ENCODE data around the gene TGFBRAP1.

The TGFBRAP1 gene

GRCh38 chr2:105274046-105274445 lies 55.5 kb downstream of the TGFBRAP1 start:
- Histone ChIP-seq H3K23ac (ENCODE audit: low read length in 2 of 2) (no peak overlapping the region), H3K27ac (ENCODE audit: low read length, poor library complexity, severe bottlenecking) (no peak overlapping the region), H4K8ac (ENCODE audit: low read length) (no peak overlapping the region), H2BK5ac (ENCODE audit: low read depth, low read length, poor library complexity, severe bottlenecking) (no peak overlapping the region), H3K9ac (ENCODE audit: low read length) (no peak overlapping the region), H3K27me3 (ENCODE audit: control insufficient read depth in 1 of 2, insufficient read depth in 1 of 2, low read length in 2 of 2) (no peaks in the 10 kb centered on the region), H3K36me3 (ENCODE audit: control insufficient read depth in 1 of 2, insufficient read depth in 2 of 2, low read depth in 1 of 2, low read length in 2 of 2) (peaks cover 66 to 87% of the 10 kb centered on the region in 2 experiments), H3K4me2 (ENCODE audit: low read length, poor library complexity, severe bottlenecking) (no peak overlapping the region), H2AFZ (ENCODE audit: low read depth, low read length) (no peak overlapping the region), H3K4me1 (ENCODE audit: control insufficient read depth, insufficient read depth, low read depth, low read length) (peaks cover 5% of the 10 kb centered on the region), H2BK15ac (ENCODE audit: low read depth, poor library complexity, severe bottlenecking) (no peak overlapping the region), H2BK120ac (ENCODE audit: low read depth, low read length) (no peak overlapping the region), H4K91ac (ENCODE audit: low read length) (no peak overlapping the region), H3K18ac (ENCODE audit: low read depth in 1 of 2, low read length in 2 of 2) (no peak overlapping the region), H2AK5ac (ENCODE audit: low read length, severe bottlenecking) (no peak overlapping the region), H3K14ac (ENCODE audit: low read length in 2 of 2) (no peak overlapping the region), H3K9me3 (ENCODE audit: control insufficient read depth, low read length) (no peaks in the 10 kb centered on the region), H3K79me1 (replicated peaks; ENCODE audit: low read length, poor library complexity, severe bottlenecking) (peaks cover 54% of the 10 kb centered on the region), H3K4ac (ENCODE audit: low read depth in 1 of 2, low read length in 2 of 2) (no peak overlapping the region), H2BK12ac (ENCODE audit: low read length in 2 of 2) (no peak overlapping the region), H3K4me3 (ENCODE audit: insufficient read depth in 1 of 2, low read depth in 1 of 2, low read length in 2 of 2) (no peak overlapping the region)
- 80% methylated on average over 1 of the region's 4 CpGs for WGBS
- no peak for DNase-seq

DNA sequence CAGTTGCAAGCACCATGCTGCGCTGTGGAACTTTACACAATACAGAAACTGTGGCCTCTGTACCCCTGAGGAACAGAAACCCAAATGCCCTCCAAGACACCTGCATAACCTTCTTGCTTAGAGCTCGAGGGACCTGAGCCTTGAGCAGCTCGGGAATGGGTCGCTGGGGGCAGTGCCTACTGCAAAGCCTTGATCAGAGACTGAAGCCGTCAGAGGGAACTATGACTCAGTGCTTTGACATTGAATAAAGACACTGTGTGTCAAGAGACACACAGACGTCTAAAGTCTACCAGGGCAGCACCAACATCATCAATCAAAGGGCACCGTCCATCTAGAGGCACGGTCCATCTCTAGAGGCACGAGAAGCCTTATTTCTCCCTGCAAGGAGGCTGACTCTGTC lies 57.4 kb downstream of the TGFBRAP1 start:
- Histone ChIP-seq H3K23ac (ENCODE audit: low read length in 2 of 2) (no peak overlapping the region), H3K18ac (ENCODE audit: low read depth in 1 of 2, low read length in 2 of 2) (no peak overlapping the region), H4K8ac (ENCODE audit: low read length) (no peak overlapping the region), H3K79me1 (replicated peaks; ENCODE audit: low read length, poor library complexity, severe bottlenecking) (peaks cover 51% of the 10 kb centered on the region), H2BK5ac (ENCODE audit: low read depth, low read length, poor library complexity, severe bottlenecking) (no peak overlapping the region), H2BK15ac (ENCODE audit: low read depth, poor library complexity, severe bottlenecking) (no peak overlapping the region), H3K9me3 (ENCODE audit: control insufficient read depth, low read length) (no peaks in the 10 kb centered on the region), H2BK120ac (ENCODE audit: low read depth, low read length) (no peak overlapping the region), H3K4me3 (ENCODE audit: insufficient read depth in 1 of 2, low read depth in 1 of 2, low read length in 2 of 2) (no peak overlapping the region), H3K14ac (ENCODE audit: low read length in 2 of 2) (no peak overlapping the region), H3K27me3 (ENCODE audit: control insufficient read depth in 1 of 2, insufficient read depth in 1 of 2, low read length in 2 of 2) (no peaks in the 10 kb centered on the region), H2BK12ac (ENCODE audit: low read length in 2 of 2) (no peak overlapping the region), H3K4ac (ENCODE audit: low read depth in 1 of 2, low read length in 2 of 2) (no peak overlapping the region), H2AFZ (ENCODE audit: low read depth, low read length) (no peak overlapping the region), H3K4me1 (ENCODE audit: control insufficient read depth, insufficient read depth, low read depth, low read length) (no peaks in the 10 kb centered on the region), H3K27ac (ENCODE audit: low read length, poor library complexity, severe bottlenecking) (no peak overlapping the region), H2AK5ac (ENCODE audit: low read length, severe bottlenecking) (no peak overlapping the region), H3K4me2 (ENCODE audit: low read length, poor library complexity, severe bottlenecking) (no peak overlapping the region), H3K36me3 (ENCODE audit: control insufficient read depth in 1 of 2, insufficient read depth in 2 of 2, low read depth in 1 of 2, low read length in 2 of 2) (peaks cover 64 to 88% of the 10 kb centered on the region in 2 experiments), H3K9ac (ENCODE audit: low read length) (no peak overlapping the region), H4K91ac (ENCODE audit: low read length) (no peak overlapping the region)
- WGBS = 85% methylated on average over 9 of the region's 9 CpGs
- no peak for DNase-seq

DNA sequence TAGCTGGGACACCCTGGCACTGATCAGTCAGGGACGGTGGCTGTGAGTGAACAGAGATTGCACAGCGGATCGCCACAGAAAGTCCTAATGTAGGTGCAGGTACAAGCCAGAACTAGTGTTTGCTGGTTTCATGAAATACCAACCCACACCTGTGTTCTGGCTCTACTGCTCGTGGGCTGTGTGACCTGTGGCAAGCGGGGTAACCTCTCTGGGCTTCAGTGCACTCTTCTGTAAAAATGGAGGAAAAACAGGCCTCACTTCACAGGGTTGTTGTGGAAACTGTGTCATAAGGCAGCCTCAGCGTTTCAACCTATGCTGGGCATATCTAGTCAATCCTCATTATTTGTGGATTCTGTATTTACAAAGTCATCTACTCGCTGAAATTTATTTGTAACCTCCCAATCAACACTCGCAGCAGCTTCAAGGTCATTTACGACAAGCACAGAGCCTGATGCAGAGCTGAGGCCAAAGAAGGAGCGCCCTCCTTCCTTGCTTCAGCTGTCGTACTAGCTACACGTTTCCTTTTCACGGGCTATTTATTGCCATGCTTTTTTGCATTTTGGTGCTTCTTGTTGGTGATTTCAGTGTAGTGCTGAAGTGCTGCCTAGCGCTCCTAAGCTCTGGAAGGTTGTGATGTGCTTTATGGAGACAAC lies 58.0 kb downstream of the TGFBRAP1 start:
- H4K8ac ChIP-seq (ENCODE audit: low read length) = no peak overlapping the region
- H3K18ac ChIP-seq (ENCODE audit: low read depth in 1 of 2, low read length in 2 of 2) = no peak overlapping the region
- peaks cover 66 to 88% of the 10 kb centered on the region in 2 experiments for H3K36me3 ChIP-seq (ENCODE audit: control insufficient read depth in 1 of 2, insufficient read depth in 2 of 2, low read depth in 1 of 2, low read length in 2 of 2)
- no peak overlapping the region for H2BK15ac ChIP-seq (ENCODE audit: low read depth, poor library complexity, severe bottlenecking)
- no peak overlapping the region for H2BK120ac ChIP-seq (ENCODE audit: low read depth, low read length)
- no peak overlapping the region for H3K27ac ChIP-seq (ENCODE audit: low read length, poor library complexity, severe bottlenecking)
- H2BK12ac ChIP-seq (ENCODE audit: low read length in 2 of 2) = no peak overlapping the region
- H2AFZ ChIP-seq (ENCODE audit: low read depth, low read length) = no peak overlapping the region
- peaks cover 50% of the 10 kb centered on the region for H3K79me1 ChIP-seq (replicated peaks; ENCODE audit: low read length, poor library complexity, severe bottlenecking)
- no peaks in the 10 kb centered on the region for H3K27me3 ChIP-seq (ENCODE audit: control insufficient read depth in 1 of 2, insufficient read depth in 1 of 2, low read length in 2 of 2)
- no peak overlapping the region for H2BK5ac ChIP-seq (ENCODE audit: low read depth, low read length, poor library complexity, severe bottlenecking)
- no peak overlapping the region for H3K4me2 ChIP-seq (ENCODE audit: low read length, poor library complexity, severe bottlenecking)
- 98% methylated on average over 13 of the region's 14 CpGs for WGBS
- no peak overlapping the region for H2AK5ac ChIP-seq (ENCODE audit: low read length, severe bottlenecking)
- DNase-seq = no peak
- H4K91ac ChIP-seq (ENCODE audit: low read length) = no peak overlapping the region
- H3K9me3 ChIP-seq (ENCODE audit: control insufficient read depth, low read length) = no peaks in the 10 kb centered on the region
- H3K4me1 ChIP-seq (ENCODE audit: control insufficient read depth, insufficient read depth, low read depth, low read length) = no peaks in the 10 kb centered on the region
- no peak overlapping the region for H3K9ac ChIP-seq (ENCODE audit: low read length)
- H3K14ac ChIP-seq (ENCODE audit: low read length in 2 of 2) = no peak overlapping the region
- no peak overlapping the region for H3K23ac ChIP-seq (ENCODE audit: low read length in 2 of 2)
- no peak overlapping the region for H3K4ac ChIP-seq (ENCODE audit: low read depth in 1 of 2, low read length in 2 of 2)
- H3K4me3 ChIP-seq (ENCODE audit: insufficient read depth in 1 of 2, low read depth in 1 of 2, low read length in 2 of 2) = no peak overlapping the region

DNA sequence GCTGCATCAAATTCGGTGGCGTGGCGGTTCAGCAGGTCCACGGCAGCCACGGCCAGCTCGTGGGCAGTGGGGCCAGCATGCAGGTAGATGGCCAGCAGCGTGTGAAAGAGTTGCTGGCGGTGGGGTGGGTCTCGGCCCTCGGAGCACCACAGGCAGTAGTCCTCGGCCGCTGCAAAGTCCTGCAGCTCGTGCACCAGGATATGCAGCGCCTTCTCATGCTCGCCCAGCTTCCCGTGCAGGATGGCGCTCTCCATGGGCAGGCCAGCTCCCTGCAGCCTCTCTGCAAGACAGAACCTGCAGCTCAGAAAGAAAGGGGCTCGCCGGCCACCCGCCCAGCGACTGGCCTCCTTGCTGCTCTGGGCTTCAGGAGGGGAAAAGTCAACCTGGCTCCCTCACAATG lies 60.1 kb downstream of the TGFBRAP1 start:
- DNase-seq = no peak
- Histone ChIP-seq H2AK5ac (ENCODE audit: low read length, severe bottlenecking) (no peak overlapping the region), H4K91ac (ENCODE audit: low read length) (peak overlapping the region; percentile 11)

More for the DNA sequence above, 60.1 kb downstream of the TGFBRAP1 start:
- Histone ChIP-seq H2BK120ac (ENCODE audit: low read depth, low read length) (no peak overlapping the region), H3K4me3 (ENCODE audit: insufficient read depth in 1 of 2, low read depth in 1 of 2, low read length in 2 of 2) (no peak overlapping the region), H3K4ac (ENCODE audit: low read depth in 1 of 2, low read length in 2 of 2) (no peak overlapping the region), H3K9me3 (ENCODE audit: control insufficient read depth, low read length) (no peaks in the 10 kb centered on the region), H3K4me2 (ENCODE audit: low read length, poor library complexity, severe bottlenecking) (no peak overlapping the region), H2BK12ac (ENCODE audit: low read length in 2 of 2) (no peak overlapping the region), H3K18ac (ENCODE audit: low read depth in 1 of 2, low read length in 2 of 2) (no peak overlapping the region), H2BK5ac (ENCODE audit: low read depth, low read length, poor library complexity, severe bottlenecking) (no peak overlapping the region), H4K8ac (ENCODE audit: low read length) (no peak overlapping the region), H3K36me3 (ENCODE audit: control insufficient read depth in 1 of 2, insufficient read depth in 2 of 2, low read depth in 1 of 2, low read length in 2 of 2) (peaks cover 61 to 81% of the 10 kb centered on the region in 2 experiments), H2AFZ (ENCODE audit: low read depth, low read length) (no peak overlapping the region), H3K4me1 (ENCODE audit: control insufficient read depth, insufficient read depth, low read depth, low read length) (no peaks in the 10 kb centered on the region), H3K79me1 (replicated peaks; ENCODE audit: low read length, poor library complexity, severe bottlenecking) (peaks cover 45% of the 10 kb centered on the region), H3K9ac (ENCODE audit: low read length) (no peak overlapping the region), H3K27me3 (ENCODE audit: control insufficient read depth in 1 of 2, insufficient read depth in 1 of 2, low read length in 2 of 2) (no peaks in the 10 kb centered on the region), H2BK15ac (ENCODE audit: low read depth, poor library complexity, severe bottlenecking) (no peak overlapping the region), H3K27ac (ENCODE audit: low read length, poor library complexity, severe bottlenecking) (no peak overlapping the region), H3K23ac (ENCODE audit: low read length in 2 of 2) (no peak overlapping the region), H3K14ac (ENCODE audit: low read length in 2 of 2) (no peak overlapping the region)
- 97% methylated on average over 21 of the region's 21 CpGs for WGBS

Measured in mesenchymal stem cell (in vitro differentiated cells and primary cell).